HepG2 (cell line): Measurements from ENCODE around the gene RNU7-1.

Experiments used
- CC2D1A ChIP-seq: sonication (generic); formaldehyde crosslinking; IDR thresholded peaks from 2 replicates; pipeline ENCODE4 v1.8.1; 2023; ENCODE audit warnings: mild to moderate bottlenecking, missing genetic modification reagents
- NONO ChIP-seq, 2 experiments: fragments of 450-650 bp in 1 of 2; sonication (generic) in 1 of 2; formaldehyde crosslinking in 1 of 2; IDR thresholded peaks in 1 of 2; conservative IDR thresholded peaks in 1 of 2; 2 replicates each; pipeline versions ENCODE4 v1.6.1 to v1.8.0; 2017 to 2022; ENCODE audit warnings: mild to moderate bottlenecking in 1 of 2, missing genetic modification reagents in 1 of 2, moderate library complexity in 1 of 2

- TF ChIP-seq CC2D1A (CRISPR knock-in tag) (no peak), NONO (IDR thresholded peaks at IDR 0.05) (no peak), NONO (CRISPR knock-in tag; conservative IDR thresholded peaks at IDR 0.05) (no peak)
These were observed 20.4 kb upstream of the RNU7-1 start for GRCh38 chr12:6923003-6923732.
